Nephron (organoid): ENCODE results near the gene MAP7.
A peak's percentile ranks its signal among the peaks of the same experiment; 100 is the strongest.

ENCODE experiments used
- H3K27ac Mint-ChIP-seq, 3 experiments: 2 replicates each; pipeline ENCODE4 v1.8.0; 2020; ENCODE audit warnings: mixed read lengths in 3 of 3, mild to moderate bottlenecking in 2 of 3, moderate library complexity in 1 of 3
- H3K27me3 Mint-ChIP-seq: 2 replicates; pipeline ENCODE4 v1.8.0; 2021; ENCODE audit warnings: low read depth, mild to moderate bottlenecking, moderate library complexity, mixed read lengths
- H3K36me3 Mint-ChIP-seq: 2 replicates; pipeline ENCODE4 v1.8.0; 2020; ENCODE audit warnings: low read depth, mixed read lengths
- H3K4me1 Mint-ChIP-seq: 2 replicates; pipeline ENCODE4 v1.8.0; 2020; ENCODE audit warnings: mixed read lengths
- H3K4me3 Mint-ChIP-seq, 3 experiments: 2 replicates each; pipeline ENCODE4 v1.8.0; 2020; ENCODE audit warnings: mild to moderate bottlenecking in 3 of 3, mixed read lengths in 3 of 3, moderate library complexity in 2 of 3
- H3K9me3 Mint-ChIP-seq: 2 replicates; pipeline ENCODE4 v1.8.0; 2020; ENCODE audit warnings: mixed read lengths
- TF ChIP-seq, protein P1 (sequence below), 3 experiments: fragments of 200-600 bp; sonication (generic); IDR thresholded peaks; one replicate each; pipeline ENCODE4 v1.5.0; 2021; ENCODE audit warnings: antibody characterized with exemption in 3 of 3; ENCODE audit not compliant: unreplicated experiment in 3 of 3

The MAP7 gene

DNA sequence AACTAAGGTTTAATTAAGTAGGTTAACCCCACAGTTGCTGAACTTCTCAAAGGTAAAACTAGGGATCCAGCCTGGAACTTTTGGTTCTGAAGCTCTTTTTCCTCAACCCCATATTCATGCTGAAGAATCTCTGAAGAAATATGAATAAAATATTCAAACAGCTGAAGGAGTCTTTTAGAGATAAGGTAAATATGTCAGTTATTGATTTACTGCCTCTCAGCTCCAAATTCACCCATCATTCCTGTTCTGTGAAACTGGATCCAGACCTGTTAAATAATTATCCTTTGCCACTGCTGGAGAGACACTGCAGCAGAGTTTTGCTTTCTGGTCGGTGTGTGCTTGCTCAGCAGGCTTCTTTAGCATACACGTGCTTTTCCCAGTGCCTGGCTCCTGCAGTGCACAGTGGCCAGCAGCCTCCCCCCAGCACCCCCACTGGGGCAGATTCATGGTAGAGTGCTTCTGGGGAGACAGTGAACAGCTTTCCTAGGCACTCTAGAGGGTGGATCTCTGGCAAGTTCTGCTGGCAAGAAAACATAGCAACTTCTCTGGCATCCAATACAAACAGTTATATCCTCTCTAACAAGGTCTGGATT is 198.6 kb downstream of the MAP7 start:
- H3K36me3 Mint-ChIP-seq = peaks cover 8% of the 10 kb centered on the region
- H3K4me1 Mint-ChIP-seq = peaks cover 20% of the 10 kb centered on the region
- no peak overlapping the region for H3K4me3 Mint-ChIP-seq
- TF ChIP-seq, protein P1, sequence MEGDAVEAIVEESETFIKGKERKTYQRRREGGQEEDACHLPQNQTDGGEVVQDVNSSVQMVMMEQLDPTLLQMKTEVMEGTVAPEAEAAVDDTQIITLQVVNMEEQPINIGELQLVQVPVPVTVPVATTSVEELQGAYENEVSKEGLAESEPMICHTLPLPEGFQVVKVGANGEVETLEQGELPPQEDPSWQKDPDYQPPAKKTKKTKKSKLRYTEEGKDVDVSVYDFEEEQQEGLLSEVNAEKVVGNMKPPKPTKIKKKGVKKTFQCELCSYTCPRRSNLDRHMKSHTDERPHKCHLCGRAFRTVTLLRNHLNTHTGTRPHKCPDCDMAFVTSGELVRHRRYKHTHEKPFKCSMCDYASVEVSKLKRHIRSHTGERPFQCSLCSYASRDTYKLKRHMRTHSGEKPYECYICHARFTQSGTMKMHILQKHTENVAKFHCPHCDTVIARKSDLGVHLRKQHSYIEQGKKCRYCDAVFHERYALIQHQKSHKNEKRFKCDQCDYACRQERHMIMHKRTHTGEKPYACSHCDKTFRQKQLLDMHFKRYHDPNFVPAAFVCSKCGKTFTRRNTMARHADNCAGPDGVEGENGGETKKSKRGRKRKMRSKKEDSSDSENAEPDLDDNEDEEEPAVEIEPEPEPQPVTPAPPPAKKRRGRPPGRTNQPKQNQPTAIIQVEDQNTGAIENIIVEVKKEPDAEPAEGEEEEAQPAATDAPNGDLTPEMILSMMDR (IDR thresholded peaks at IDR 0.05; ENCODE audit: unreplicated experiment in 3 of 3) = no peak
- no peaks in the 10 kb centered on the region for H3K9me3 Mint-ChIP-seq
- H3K27me3 Mint-ChIP-seq = peaks cover 5% of the 10 kb centered on the region
- H3K27ac Mint-ChIP-seq = peak overlapping the region; percentile 5 to 44 (median 33)

DNA sequence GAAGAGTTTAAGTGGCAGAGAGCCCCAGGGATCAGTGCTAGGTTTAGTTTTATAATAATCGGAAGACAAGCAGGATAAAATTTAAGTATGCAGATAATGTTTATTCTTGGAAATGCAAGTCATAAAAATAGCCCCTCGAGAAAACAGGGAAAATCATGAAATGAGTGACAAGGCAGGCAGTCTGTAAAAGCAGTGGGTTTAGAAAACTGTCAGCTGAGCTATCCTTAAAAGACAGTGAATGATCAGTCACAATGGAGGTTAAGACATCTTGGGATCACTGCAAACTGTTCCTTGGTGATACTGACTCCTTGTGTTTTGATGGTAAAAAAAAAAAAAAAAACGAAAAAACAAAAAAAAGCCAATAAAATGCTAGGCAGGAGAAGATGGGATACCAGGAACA is 199.3 kb downstream of the MAP7 start:
- H3K36me3 Mint-ChIP-seq = peaks cover 8% of the 10 kb centered on the region
- peaks cover 21% of the 10 kb centered on the region for H3K4me1 Mint-ChIP-seq
- TF ChIP-seq, protein P1 (IDR thresholded peaks at IDR 0.05; ENCODE audit: unreplicated experiment in 3 of 3) = no peak
- peak overlapping the region in 2 of 3 experiments; percentile 5 to 30 for H3K27ac Mint-ChIP-seq
- H3K9me3 Mint-ChIP-seq = no peaks in the 10 kb centered on the region
- H3K27me3 Mint-ChIP-seq = peaks cover 5% of the 10 kb centered on the region
- H3K4me3 Mint-ChIP-seq = no peak overlapping the region

DNA sequence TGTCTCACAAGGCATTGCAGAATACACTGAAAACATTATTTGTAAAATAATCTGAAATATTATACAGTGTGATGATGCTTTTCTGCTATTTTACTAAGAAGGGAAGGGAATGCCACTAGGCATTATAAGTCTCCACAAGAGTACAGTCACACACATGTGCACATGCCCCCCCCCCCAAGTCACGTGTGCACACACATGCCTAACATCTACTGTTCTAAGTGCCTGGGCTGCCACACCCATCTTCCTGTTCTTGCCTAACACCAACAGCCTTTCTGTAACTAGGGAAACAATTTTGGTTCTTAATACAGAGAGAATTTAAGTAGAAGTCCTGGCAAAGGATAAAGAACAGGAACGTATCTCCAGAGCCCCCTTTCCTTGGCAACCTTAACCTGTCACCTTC is 202.4 kb downstream of the MAP7 start:
- Mint-ChIP-seq H3K4me1 (peaks cover 37% of the 10 kb centered on the region), H3K27ac (no peak overlapping the region), H3K36me3 (peaks cover 13% of the 10 kb centered on the region), H3K27me3 (peaks cover 5% of the 10 kb centered on the region), H3K9me3 (no peaks in the 10 kb centered on the region), H3K4me3 (no peak overlapping the region)
- TF ChIP-seq, protein P1 (IDR thresholded peaks at IDR 0.05; ENCODE audit: unreplicated experiment in 3 of 3) = no peak

DNA sequence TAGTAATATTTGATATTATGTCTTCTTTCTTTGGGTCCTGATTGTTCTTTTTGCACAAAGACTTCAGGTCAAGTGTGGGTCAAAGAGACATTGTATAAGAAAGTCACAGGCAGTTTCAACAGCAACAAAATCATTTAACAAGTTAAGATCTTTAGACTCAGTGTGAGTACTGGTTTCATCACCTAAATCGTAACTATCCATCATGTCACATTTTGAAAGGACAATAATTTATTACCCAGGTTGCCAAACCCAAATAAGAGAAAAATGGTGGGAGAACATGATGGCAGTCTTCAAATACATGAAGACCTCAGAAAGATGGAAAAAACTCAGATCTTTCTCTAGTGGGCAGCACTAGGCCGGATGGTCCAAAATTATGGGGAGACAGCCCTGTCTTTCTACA is 205.1 kb downstream of the MAP7 start:
- TF ChIP-seq, protein P1 (IDR thresholded peaks at IDR 0.05; ENCODE audit: unreplicated experiment in 3 of 3) = no peak
- Mint-ChIP-seq H3K27me3 (peaks cover 9% of the 10 kb centered on the region), H3K4me1 (peaks cover 22% of the 10 kb centered on the region), H3K9me3 (no peaks in the 10 kb centered on the region), H3K4me3 (no peak overlapping the region), H3K27ac (peak overlapping the region in 1 of 3 experiments; percentile 67), H3K36me3 (peaks cover 13% of the 10 kb centered on the region)

DNA sequence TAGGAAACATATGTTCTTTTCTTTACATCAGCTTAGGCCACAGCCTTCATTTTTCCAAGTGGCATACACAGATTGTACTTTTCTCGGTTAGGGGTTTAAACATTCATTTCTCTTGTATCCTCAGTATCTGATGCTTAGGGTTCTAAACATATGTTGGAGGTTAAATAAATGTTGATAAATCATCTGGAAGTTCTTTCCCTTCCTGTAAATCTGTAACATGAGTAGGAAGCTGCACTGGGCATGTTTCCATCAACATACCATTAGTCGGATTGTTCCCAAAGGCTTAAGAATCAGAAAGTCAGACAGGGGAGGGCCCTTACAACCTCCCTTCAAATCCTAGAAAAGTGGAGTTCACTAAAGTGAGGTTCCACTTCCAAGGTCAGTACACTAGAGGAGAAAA is 205.8 kb downstream of the MAP7 start:
- H3K9me3 Mint-ChIP-seq = no peaks in the 10 kb centered on the region
- peaks cover 9% of the 10 kb centered on the region for H3K36me3 Mint-ChIP-seq
- H3K4me1 Mint-ChIP-seq = peaks cover 22% of the 10 kb centered on the region
- peak overlapping the region; percentile 20 to 67 (median 67) for H3K27ac Mint-ChIP-seq
- TF ChIP-seq, protein P1 (IDR thresholded peaks at IDR 0.05; ENCODE audit: unreplicated experiment in 3 of 3) = no peak
- no peak overlapping the region for H3K4me3 Mint-ChIP-seq
- H3K27me3 Mint-ChIP-seq = peaks cover 9% of the 10 kb centered on the region

DNA sequence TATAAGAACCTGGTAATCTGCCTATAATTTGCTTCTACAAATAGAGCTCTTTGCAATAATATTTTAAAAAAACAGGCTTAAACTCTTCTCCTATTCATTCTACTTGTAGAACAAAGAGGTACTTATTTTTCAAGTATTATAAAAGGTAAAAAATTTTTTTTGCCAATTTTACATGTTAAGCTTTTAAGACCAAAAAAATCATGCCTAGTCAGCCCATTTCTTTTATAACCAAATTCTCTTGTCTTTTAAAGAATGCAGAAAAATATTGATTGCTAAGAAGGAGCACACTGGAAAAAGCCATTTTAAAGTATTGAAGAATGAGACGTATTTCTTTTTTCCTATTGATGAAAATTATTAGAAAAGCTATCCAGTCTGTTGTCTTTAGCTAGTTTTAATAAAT is 206.5 kb downstream of the MAP7 start:
- TF ChIP-seq, protein P1 (IDR thresholded peaks at IDR 0.05; ENCODE audit: unreplicated experiment in 3 of 3) = no peak
- Mint-ChIP-seq H3K27me3 (peaks cover 9% of the 10 kb centered on the region), H3K4me1 (peaks cover 22% of the 10 kb centered on the region), H3K36me3 (peaks cover 8% of the 10 kb centered on the region), H3K4me3 (no peak overlapping the region), H3K9me3 (no peaks in the 10 kb centered on the region), H3K27ac (peak overlapping the region in 1 of 3 experiments; percentile 67)
